GM18951 (cell line): ENCODE results near the gene CDHR1.

Experiments used
- POLR2A ChIP-seq: IDR thresholded peaks from 4 replicates; pipeline ENCODE4 v1.6.1; 2011; ENCODE audit warnings: mild to moderate bottlenecking; ENCODE audit not compliant: insufficient read length, insufficient read depth; ENCODE audit errors: extremely low read depth
- in situ Hi-C: fragments of 300-500 bp; cut with MboI; formaldehyde crosslinking; loops from one replicate; pipeline ENCODE4 v1.12.0; 2022; ENCODE audit warnings: low sequenced_read_pairs, mixed read lengths, inconsistent platforms; ENCODE audit not compliant: unreplicated experiment

CDHR1 gene

GRCh38 chr10:84198206-84198915 lies 4.0 kb downstream of the CDHR1 start:
- TF ChIP-seq POLR2A = no peak
- in situ Hi-C loops = no loop called here

GRCh38 chr10:84200537-84201243 lies 6.4 kb downstream of the CDHR1 start:
- no peak for TF ChIP-seq POLR2A
- in situ Hi-C loops = no loop called here

GRCh38 chr10:84201244-84201606 lies 6.9 kb downstream of the CDHR1 start:
- TF ChIP-seq POLR2A = no peak
- in situ Hi-C loops = no loop called here

- no peak for TF ChIP-seq POLR2A
- in situ Hi-C loops = no loop called here
These were observed 7.3 kb downstream of the CDHR1 start for GRCh38 chr10:84201682-84202081.

GRCh38 chr10:84202349-84202748 lies 8.0 kb downstream of the CDHR1 start:
- TF ChIP-seq POLR2A = no peak
- in situ Hi-C loops = no loop called here

GRCh38 chr10:84204122-84204521 lies 9.8 kb downstream of the CDHR1 start:
- in situ Hi-C loops = no loop called here

GRCh38 chr10:84204610-84205009 lies 10.3 kb downstream of the CDHR1 start:
- no peak for TF ChIP-seq POLR2A
- in situ Hi-C loops = no loop called here

More at GRCh38 chr10:84204122-84204521, 9.8 kb downstream of the CDHR1 start:
- TF ChIP-seq POLR2A = no peak

GRCh38 chr10:84205049-84205852 lies 10.9 kb downstream of the CDHR1 start:
- in situ Hi-C loops = no loop called here
- no peak for TF ChIP-seq POLR2A

GRCh38 chr10:84205853-84206525 lies 11.7 kb downstream of the CDHR1 start:
- in situ Hi-C loops = no loop called here
- TF ChIP-seq POLR2A = no peak

- no peak for TF ChIP-seq POLR2A
- in situ Hi-C loops = no loop called here
These were observed 13.7 kb downstream of the CDHR1 start for GRCh38 chr10:84208023-84208422.

- TF ChIP-seq POLR2A = no peak
- in situ Hi-C loops = loop anchor here (5.0 kb wide), 1 partner anchor 64 kb away; no protein-coding TSS in a partner anchor
These were observed 17.2 kb downstream of the CDHR1 start for GRCh38 chr10:84211566-84211965.

- no peak for TF ChIP-seq POLR2A
- in situ Hi-C loops = loop anchor here (5.0 kb wide), 1 partner anchor 65 kb away; no protein-coding TSS in a partner anchor
These were observed 17.7 kb downstream of the CDHR1 start for GRCh38 chr10:84212014-84212413.

- in situ Hi-C loops = loop anchor here (5.0 kb wide), 1 partner anchor 66 kb away; no protein-coding TSS in a partner anchor
- TF ChIP-seq POLR2A = no peak
These were observed 18.7 kb downstream of the CDHR1 start for GRCh38 chr10:84213076-84213475.
